ENCODE measurements around the gene HEATR5B. TPM values are rescaled to one million over a fixed set of nuclear protein-coding genes. Genes with fewer than 3 reads are reported as not detected.

Gene HEATR5B
- total RNA-seq, 2 donors from 2014 or later: 21.0 to 35.6 TPM

DNA sequence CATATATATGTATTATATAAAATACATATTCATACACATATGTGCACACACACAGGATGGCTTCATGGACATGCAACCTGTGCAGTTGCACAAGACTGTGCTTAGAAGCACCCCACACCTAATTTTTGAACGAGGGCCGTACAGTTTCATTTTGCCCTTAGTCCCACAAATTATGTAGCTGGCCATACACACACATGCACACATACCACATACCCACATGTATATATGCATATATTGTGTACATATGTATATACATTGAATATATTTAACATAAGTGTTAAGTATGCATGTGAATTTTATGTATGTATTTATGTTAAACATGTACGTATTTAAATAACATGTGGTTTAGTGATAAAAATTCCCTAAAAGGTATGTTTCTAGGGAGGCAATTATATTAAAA lies 18.4 kb upstream of the HEATR5B start:
- H3K36me3 ChIP-seq: peaks cover 19% of the 10 kb centered on the region
- H3K27ac ChIP-seq: peak overlapping the region in 1 of 2 donors; percentile 62
- no peaks in the 10 kb centered on the region for H3K27me3 ChIP-seq (replicated peaks; ENCODE audit: insufficient read depth)
- H3K9me3 ChIP-seq: no peaks in the 10 kb centered on the region
- ATAC-seq (ENCODE audit: insufficient number of reproducible peaks, low FRiP score, low read depth) (no peak), DNase-seq (ENCODE audit: low spot score) (no peak)
- no peak overlapping the region for H3K4me3 ChIP-seq
- TF ChIP-seq, protein P1, sequence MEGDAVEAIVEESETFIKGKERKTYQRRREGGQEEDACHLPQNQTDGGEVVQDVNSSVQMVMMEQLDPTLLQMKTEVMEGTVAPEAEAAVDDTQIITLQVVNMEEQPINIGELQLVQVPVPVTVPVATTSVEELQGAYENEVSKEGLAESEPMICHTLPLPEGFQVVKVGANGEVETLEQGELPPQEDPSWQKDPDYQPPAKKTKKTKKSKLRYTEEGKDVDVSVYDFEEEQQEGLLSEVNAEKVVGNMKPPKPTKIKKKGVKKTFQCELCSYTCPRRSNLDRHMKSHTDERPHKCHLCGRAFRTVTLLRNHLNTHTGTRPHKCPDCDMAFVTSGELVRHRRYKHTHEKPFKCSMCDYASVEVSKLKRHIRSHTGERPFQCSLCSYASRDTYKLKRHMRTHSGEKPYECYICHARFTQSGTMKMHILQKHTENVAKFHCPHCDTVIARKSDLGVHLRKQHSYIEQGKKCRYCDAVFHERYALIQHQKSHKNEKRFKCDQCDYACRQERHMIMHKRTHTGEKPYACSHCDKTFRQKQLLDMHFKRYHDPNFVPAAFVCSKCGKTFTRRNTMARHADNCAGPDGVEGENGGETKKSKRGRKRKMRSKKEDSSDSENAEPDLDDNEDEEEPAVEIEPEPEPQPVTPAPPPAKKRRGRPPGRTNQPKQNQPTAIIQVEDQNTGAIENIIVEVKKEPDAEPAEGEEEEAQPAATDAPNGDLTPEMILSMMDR (IDR thresholded peaks at IDR 0.05): no peak
- H3K4me1 ChIP-seq (ENCODE audit: control insufficient read depth in 1 of 2, low read depth in 2 of 2): peaks cover 3 to 9% of the 10 kb centered on the region in 2 donors

DNA sequence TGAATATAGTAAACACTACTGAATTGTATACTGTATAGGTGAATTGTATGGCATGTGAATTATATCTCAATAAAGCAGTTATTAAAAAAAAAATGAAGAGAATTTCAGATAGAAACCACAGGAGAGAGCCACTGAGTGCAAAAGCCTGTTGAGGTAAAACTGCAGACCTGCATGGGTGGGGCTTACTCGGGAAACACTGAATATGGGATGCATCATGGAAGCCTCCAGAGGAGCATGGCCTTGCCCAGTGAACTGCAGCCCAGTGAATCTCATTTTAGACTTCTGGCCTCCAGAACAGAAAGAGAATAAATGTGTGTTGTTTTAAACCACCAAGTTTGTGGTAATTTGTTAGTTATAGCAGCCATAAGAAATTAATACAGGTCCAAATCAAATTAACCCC lies 15.9 kb upstream of the HEATR5B start:
- Histone ChIP-seq H3K4me3 (no peak overlapping the region), H3K27me3 (replicated peaks; ENCODE audit: insufficient read depth) (no peaks in the 10 kb centered on the region), H3K4me1 (ENCODE audit: control insufficient read depth in 1 of 2, low read depth in 2 of 2) (peaks cover 3 to 9% of the 10 kb centered on the region in 2 donors), H3K9me3 (no peaks in the 10 kb centered on the region), H3K36me3 (peaks cover 18% of the 10 kb centered on the region), H3K27ac (no peak overlapping the region)
- TF ChIP-seq, protein P1 (IDR thresholded peaks at IDR 0.05): no peak
- DNase-seq (ENCODE audit: low spot score): no peak
- ATAC-seq (ENCODE audit: insufficient number of reproducible peaks, low FRiP score, low read depth): no peak

DNA sequence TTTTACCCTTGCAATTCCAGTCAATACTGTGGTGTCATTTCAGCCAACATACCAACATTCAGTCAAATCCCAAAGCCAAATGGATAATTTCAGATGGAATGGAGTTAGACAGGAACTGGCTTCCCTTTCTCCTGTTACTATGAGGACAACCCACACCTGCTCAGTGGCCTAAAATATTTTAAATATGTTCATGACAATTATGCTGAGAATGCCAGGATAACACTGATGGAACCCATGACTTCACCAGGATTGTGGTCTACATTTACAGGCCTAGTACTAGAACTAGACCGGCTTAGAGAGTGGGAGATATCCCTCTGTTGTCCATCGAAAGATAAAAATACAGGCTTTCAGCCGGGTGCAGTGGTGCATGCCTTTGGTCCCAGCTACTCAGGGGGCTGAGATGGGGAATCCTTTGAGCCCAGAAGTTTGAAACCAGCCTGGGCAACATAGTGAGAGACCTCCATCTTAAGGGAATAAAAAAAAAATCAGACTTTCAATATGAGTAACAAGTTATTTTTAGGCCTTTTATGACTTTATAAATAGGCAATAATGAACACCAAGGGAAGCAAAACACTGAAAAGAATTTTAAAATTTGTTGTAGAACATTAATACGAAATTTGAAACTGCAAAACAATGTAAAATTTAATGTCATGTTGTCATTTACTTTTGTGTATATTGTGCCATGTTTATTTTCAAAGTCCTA lies 14.4 kb upstream of the HEATR5B start:
- no peak overlapping the region for H3K27ac ChIP-seq
- no peaks in the 10 kb centered on the region for H3K9me3 ChIP-seq
- no peaks in the 10 kb centered on the region for H3K27me3 ChIP-seq (replicated peaks; ENCODE audit: insufficient read depth)
- TF ChIP-seq, protein P1 (IDR thresholded peaks at IDR 0.05): no peak
- no peak overlapping the region for H3K4me3 ChIP-seq
- DNase-seq (ENCODE audit: low spot score): no peak
- ATAC-seq (ENCODE audit: insufficient number of reproducible peaks, low FRiP score, low read depth): no peak
- H3K36me3 ChIP-seq: peaks cover 33% of the 10 kb centered on the region
- peaks cover 0 to 3% of the 10 kb centered on the region in 2 donors for H3K4me1 ChIP-seq (ENCODE audit: control insufficient read depth in 1 of 2, low read depth in 2 of 2)

GRCh38 chr2:37096568-37096967 lies 12.4 kb upstream of the HEATR5B start:
- DNase-seq (ENCODE audit: low spot score): no peak
- H3K27ac ChIP-seq: no peak overlapping the region
- no peak overlapping the region for H3K4me3 ChIP-seq
- no peaks in the 10 kb centered on the region for H3K4me1 ChIP-seq (ENCODE audit: control insufficient read depth in 1 of 2, low read depth in 2 of 2)
- no peaks in the 10 kb centered on the region for H3K9me3 ChIP-seq
- ATAC-seq (ENCODE audit: insufficient number of reproducible peaks, low FRiP score, low read depth): no peak
- peaks cover 37% of the 10 kb centered on the region for H3K36me3 ChIP-seq
- no peaks in the 10 kb centered on the region for H3K27me3 ChIP-seq (replicated peaks; ENCODE audit: insufficient read depth)
- TF ChIP-seq, protein P1 (IDR thresholded peaks at IDR 0.05): no peak

GRCh38 chr2:37091873-37092272 lies 7.7 kb upstream of the HEATR5B start:
- H3K36me3 ChIP-seq: peaks cover 46% of the 10 kb centered on the region
- H3K9me3 ChIP-seq: no peaks in the 10 kb centered on the region
- H3K4me3 ChIP-seq: no peak overlapping the region
- no peaks in the 10 kb centered on the region for H3K27me3 ChIP-seq (replicated peaks; ENCODE audit: insufficient read depth)
- no peak for DNase-seq (ENCODE audit: low spot score)
- ATAC-seq (ENCODE audit: insufficient number of reproducible peaks, low FRiP score, low read depth): no peak
- H3K4me1 ChIP-seq (ENCODE audit: control insufficient read depth in 1 of 2, low read depth in 2 of 2): no peaks in the 10 kb centered on the region
- TF ChIP-seq, protein P1 (IDR thresholded peaks at IDR 0.05): no peak
- no peak overlapping the region for H3K27ac ChIP-seq
